Measurements from ENCODE around the gene NME4. TPM values are rescaled to one million over a fixed set of nuclear protein-coding genes. Genes with fewer than 3 reads are reported as not detected.

NME4 gene
- total RNA-seq, 1 experiment from 2014 or later: 159 TPM

DNA sequence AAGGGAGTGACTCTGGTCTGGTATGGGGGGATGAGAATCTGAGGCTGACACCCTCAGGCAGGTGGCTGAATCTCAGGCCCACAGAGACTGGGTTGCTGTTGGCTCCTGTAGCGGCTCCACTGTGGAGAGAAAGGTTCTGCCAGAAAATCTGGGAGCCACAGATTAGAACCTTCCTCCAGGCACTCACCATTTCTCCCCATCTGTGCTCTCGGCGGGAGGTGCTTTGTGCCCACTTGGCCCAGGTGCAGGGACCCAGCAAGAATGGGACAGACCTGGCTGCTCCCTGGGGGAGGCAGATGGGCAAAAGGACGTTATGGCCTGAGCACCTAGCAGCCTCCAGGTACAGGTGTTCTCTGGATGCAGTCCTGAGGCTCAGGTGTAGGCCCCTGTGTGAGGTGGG is 48.6 kb downstream of the NME4 start:
- Histone ChIP-seq H3K79me2 (ENCODE audit: low read depth) (no peaks in the 10 kb centered on the region), H3K4me2 (no peak overlapping the region), H3K27me3 (ENCODE audit: insufficient read depth, low read depth) (no peaks in the 10 kb centered on the region), H3K9me3 (ENCODE audit: insufficient read depth, low read depth) (no peaks in the 10 kb centered on the region), H3K27ac (no peak overlapping the region), H3K4me3 (no peak overlapping the region), H3K9me2 (ENCODE audit: insufficient read depth) (no peaks in the 10 kb centered on the region), H3F3A (ENCODE audit: insufficient read depth, low read depth) (no peaks in the 10 kb centered on the region), H4K20me1 (ENCODE audit: insufficient read depth) (no peaks in the 10 kb centered on the region; the same call in 1 of the 2 replicates), H3K36me3 (ENCODE audit: low read depth) (no peaks in the 10 kb centered on the region), H3K4me1 (replicated peaks; ENCODE audit: insufficient read depth) (no peaks in the 10 kb centered on the region), H2AFZ (no peak overlapping the region)
- BruUV-seq (replicated peaks): no TSS peak
- TF ChIP-seq CTCF (conservative IDR thresholded peaks at IDR 0.05) (no peak), EZH2 (IDR thresholded peaks at IDR 0.05; ENCODE audit: low read depth) (no peak)
- POLR2A ChIA-PET (ENCODE audit: unreplicated experiment): no interaction called here
- CTCF ChIA-PET: no interaction called here
- intact Hi-C loops (cut with micrococcal nuclease; ENCODE audit: unreplicated experiment): no loop called here
- no peak for DNase-seq

Other genes starting within 250 kb of the NME4 start
- not detected in 2 replicates for gene HBZ, start 244.6 kb upstream of the NME4 start, total RNA-seq (2021)
- not detected in 2 replicates for gene HBM, start 231.2 kb upstream of the NME4 start, total RNA-seq (2021)
- not detected in 2 replicates for gene HBA2, start 224.3 kb upstream of the NME4 start, total RNA-seq (2021)
- gene HBA1, start 220.5 kb upstream of the NME4 start, total RNA-seq (2021): not detected in 2 replicates
- not detected in 2 replicates for gene HBQ1, start 216.7 kb upstream of the NME4 start, total RNA-seq (2021)
- gene LUC7L, start 167.8 kb upstream of the NME4 start, total RNA-seq (2021): 64.3 and 66.9 TPM in 2 replicates
- gene FAM234A, start 162.4 kb upstream of the NME4 start, total RNA-seq (2021): 126 and 131 TPM in 2 replicates
- not detected in 2 replicates for gene RGS11, start 121.3 kb upstream of the NME4 start, total RNA-seq (2021)
- not detected in 2 replicates for gene ARHGDIG, start 116.6 kb upstream of the NME4 start, total RNA-seq (2021)
- not detected in 2 replicates for gene PDIA2, start 114.0 kb upstream of the NME4 start, total RNA-seq (2021)
- 42.0 and 51.2 TPM in 2 replicates for gene AXIN1, start 44.5 kb upstream of the NME4 start, total RNA-seq (2021)
- gene MRPL28, start 26.7 kb upstream of the NME4 start, total RNA-seq (2021): 130 and 150 TPM in 2 replicates
- 41.4 and 45.6 TPM in 2 replicates for gene PGAP6, start 15.2 kb upstream of the NME4 start, total RNA-seq (2021)
- gene DECR2, start 4.7 kb downstream of the NME4 start, total RNA-seq (2021): 65.4 and 78.4 TPM in 2 replicates
- 38.4 and 42.4 TPM in 2 replicates for gene RAB11FIP3, start 28.4 kb downstream of the NME4 start, total RNA-seq (2021)
- gene CAPN15, start 130.5 kb downstream of the NME4 start, total RNA-seq (2021): 66.8 and 68.9 TPM in 2 replicates
- gene PRR35, start 163.2 kb downstream of the NME4 start, total RNA-seq (2021): 0.35 TPM in 1 of 2 replicates, not detected in the other
- not detected in 2 replicates for gene NHLRC4, start 169.8 kb downstream of the NME4 start, total RNA-seq (2021)
- gene PIGQ, start 172.8 kb downstream of the NME4 start, total RNA-seq (2021): 72.5 and 96.1 TPM in 2 replicates
- gene RAB40C, start 192.9 kb downstream of the NME4 start, total RNA-seq (2021): 43.6 and 47.1 TPM in 2 replicates
- 6.9 and 9.2 TPM in 2 replicates for gene WFIKKN1, start 233.8 kb downstream of the NME4 start, total RNA-seq (2021)
- gene METTL26, start 239.1 kb downstream of the NME4 start, total RNA-seq (2021): 144 and 158 TPM in 2 replicates
- gene MCRIP2, start 244.6 kb downstream of the NME4 start, total RNA-seq (2021): 64.2 and 69.6 TPM in 2 replicates

Data from PC-9 (cell line).